ENCODE measurements around the gene USH2A. TPM values are rescaled to one million over a fixed set of nuclear protein-coding genes. Genes with fewer than 3 reads are reported as not detected.

USH2A gene
- total RNA-seq, 1 donor from 2014 or later: 0.14 TPM

- Mint-ChIP-seq H3K27ac (ENCODE audit: unreplicated experiment) (no peak overlapping the region), H3K36me3 (ENCODE audit: low read depth) (no peaks in the 10 kb centered on the region), H3K27me3 (ENCODE audit: low read depth) (no peaks in the 10 kb centered on the region), H3K9me3 (no peaks in the 10 kb centered on the region), H3K4me1 (no peaks in the 10 kb centered on the region), H3K4me3 (no peak overlapping the region)
- TF ChIP-seq CTCF (conservative IDR thresholded peaks at IDR 0.05): no peak
- no peak for DNase-seq (ENCODE audit: low read depth, low spot score)
Observed at GRCh38 chr1:216144661-216145450, 278.4 kb downstream of the USH2A start.

- Mint-ChIP-seq H3K27me3 (ENCODE audit: low read depth) (no peaks in the 10 kb centered on the region), H3K4me1 (no peaks in the 10 kb centered on the region), H3K9me3 (no peaks in the 10 kb centered on the region), H3K27ac (ENCODE audit: unreplicated experiment) (no peak overlapping the region), H3K36me3 (ENCODE audit: low read depth) (no peaks in the 10 kb centered on the region), H3K4me3 (no peak overlapping the region)
- DNase-seq (ENCODE audit: low read depth, low spot score): no peak
- TF ChIP-seq CTCF (conservative IDR thresholded peaks at IDR 0.05): no peak
Observed at GRCh38 chr1:216142921-216143320, 280.3 kb downstream of the USH2A start.

- no peak for TF ChIP-seq CTCF (conservative IDR thresholded peaks at IDR 0.05)
- Mint-ChIP-seq H3K4me3 (no peak overlapping the region), H3K4me1 (no peaks in the 10 kb centered on the region), H3K9me3 (no peaks in the 10 kb centered on the region), H3K27me3 (ENCODE audit: low read depth) (no peaks in the 10 kb centered on the region), H3K36me3 (ENCODE audit: low read depth) (no peaks in the 10 kb centered on the region), H3K27ac (ENCODE audit: unreplicated experiment) (no peak overlapping the region)
- DNase-seq (ENCODE audit: low read depth, low spot score): no peak
Observed at GRCh38 chr1:216140730-216141524, 282.3 kb downstream of the USH2A start.

- Mint-ChIP-seq H3K27me3 (ENCODE audit: low read depth) (no peaks in the 10 kb centered on the region), H3K9me3 (peaks cover 2% of the 10 kb centered on the region), H3K4me1 (no peaks in the 10 kb centered on the region), H3K36me3 (ENCODE audit: low read depth) (no peaks in the 10 kb centered on the region), H3K4me3 (no peak overlapping the region), H3K27ac (ENCODE audit: unreplicated experiment) (no peak overlapping the region)
- no peak for TF ChIP-seq CTCF (conservative IDR thresholded peaks at IDR 0.05)
- no peak for DNase-seq (ENCODE audit: low read depth, low spot score)
Observed at GRCh38 chr1:216124192-216124781, 299.0 kb downstream of the USH2A start.

GRCh38 chr1:216123446-216124191 lies 299.6 kb downstream of the USH2A start:
- H3K4me1 Mint-ChIP-seq: no peaks in the 10 kb centered on the region
- H3K4me3 Mint-ChIP-seq: no peak overlapping the region
- no peak for TF ChIP-seq CTCF (conservative IDR thresholded peaks at IDR 0.05)
- no peaks in the 10 kb centered on the region for H3K36me3 Mint-ChIP-seq (ENCODE audit: low read depth)
- no peak for DNase-seq (ENCODE audit: low read depth, low spot score)
- peaks cover 2% of the 10 kb centered on the region for H3K9me3 Mint-ChIP-seq
- no peak overlapping the region for H3K27ac Mint-ChIP-seq (ENCODE audit: unreplicated experiment)
- H3K27me3 Mint-ChIP-seq (ENCODE audit: low read depth): no peaks in the 10 kb centered on the region

Data from neural crest cell (in vitro differentiated cells).